HL-60 (cell line): ENCODE data around the gene FXR2.

Experiments used
- DNase-seq, 2 experiments: peaks; one replicate each; pipeline ENCODE4 v3.0.0-alpha.2; 2010 to 2020; ENCODE audit warnings: low read depth in 1 of 2, low spot score in 1 of 2
- H3K27ac ChIP-seq: fragments of 250-450 bp; sonication (Bioruptor Pico); replicated peaks from 2 replicates; pipeline ENCODE4 v1.5.1; 2020; ENCODE audit warnings: mild to moderate bottlenecking, moderate library complexity
- H3K27me3 ChIP-seq: fragments of 250-450 bp; sonication (Bioruptor Pico); 2 replicates; pipeline ENCODE4 v1.5.1; 2021; ENCODE audit warnings: mild to moderate bottlenecking, moderate library complexity; ENCODE audit not compliant: insufficient read depth, poor library complexity, severe bottlenecking
- H3K4me3 ChIP-seq: replicated peaks from 2 replicates; pipeline ENCODE4 v1.5.1; 2011; ENCODE audit warnings: mild to moderate bottlenecking, control low read depth, low read length; ENCODE audit not compliant: insufficient read depth
- CTCF ChIP-seq: IDR thresholded peaks from one replicate; pipeline ENCODE4 v1.5.1; 2011; ENCODE audit warnings: low read length, control low read depth, inconsistent platforms; ENCODE audit not compliant: insufficient read depth
- GABPA ChIP-seq: IDR thresholded peaks from 2 replicates; pipeline ENCODE4 v1.6.1; 2012; ENCODE audit warnings: low read depth
- POLR2AphosphoS5 ChIP-seq: IDR thresholded peaks from 2 replicates; pipeline ENCODE4 v1.6.1; 2012; ENCODE audit warnings: low read depth
- REST ChIP-seq: IDR thresholded peaks from 2 replicates; pipeline ENCODE4 v1.6.1; 2012; ENCODE audit warnings: low read depth; ENCODE audit not compliant: insufficient replicate concordance
- SPI1 ChIP-seq: IDR thresholded peaks from 2 replicates; pipeline ENCODE4 v1.6.1; 2012; ENCODE audit warnings: low read depth, mild to moderate bottlenecking, borderline replicate concordance

FXR2 gene

GRCh38 chr17:7631398-7632380, 17.0 kb upstream of the FXR2 start:
- no peaks in the 10 kb centered on the region for H3K27me3 ChIP-seq
- no peak for TF ChIP-seq CTCF
- no peak for TF ChIP-seq GABPA
- no peak for TF ChIP-seq REST
- no peak for TF ChIP-seq POLR2AphosphoS5
- TF ChIP-seq SPI1, result no peak
- no peak overlapping the region for H3K4me3 ChIP-seq
- no peak overlapping the region for H3K27ac ChIP-seq
- no peak for DNase-seq

- Histone ChIP-seq H3K4me3 (no peak within 1 kb of the TSS), H3K27me3 (no peaks in the 10 kb centered on the region), H3K27ac (no peak within 1 kb of the TSS)
- no peak for DNase-seq
- TF ChIP-seq SPI1 (no peak), CTCF (no peak)
Measured at GRCh38 chr17:7629939-7630571, 15.4 kb upstream of the FXR2 start, which contains the start of gene SHBG. SHBG (plus strand) TSS chr17:7630135; CDS start chr17:7630173, 38 bp downstream.

GRCh38 chr17:7627250-7628121, 12.8 kb upstream of the FXR2 start, which contains the start of gene SAT2:
SAT2 (minus strand) TSS chr17:7627821; CDS start chr17:7627635, 186 bp downstream.
- DNase-seq, result no peak
- H3K27me3 ChIP-seq, result no peaks in the 10 kb centered on the region
- no peak for TF ChIP-seq CTCF
- TF ChIP-seq REST, result no peak
- no peak for TF ChIP-seq GABPA
- no peak for TF ChIP-seq POLR2AphosphoS5
- no peak for TF ChIP-seq SPI1
- no peak within 1 kb of the TSS for H3K27ac ChIP-seq
- no peak within 1 kb of the TSS for H3K4me3 ChIP-seq
